HEK293T (cell line): ENCODE data around the gene GLB1L3.

Experiments
- CTCF ChIA-PET: fragments of 350-600 bp; formaldehyde crosslinking; extraction: SDS; loops from one replicate; lab custom pipeline; 2021; ENCODE audit warnings: antibody characterized with exemption, inconsistent platforms; lab: Yijun Ruan, JAX
- POLR2A ChIA-PET: fragments of 350-600 bp; formaldehyde crosslinking; extraction: SDS; loops from one replicate; lab custom pipeline; 2020; ENCODE audit warnings: antibody characterized with exemption, inconsistent platforms; lab: Yijun Ruan, JAX
- DNase-seq: peaks from one replicate; pipeline ENCODE4 v3.0.0; 2012; ENCODE audit warnings: mixed read lengths; ENCODE audit errors: extremely low spot score
- ARNT ChIP-seq: fragments of 450-650 bp; IDR thresholded peaks from 2 replicates; pipeline ENCODE4 v1.6.1; 2017; ENCODE audit warnings: mild to moderate bottlenecking
- BHLHE40 ChIP-seq: fragments of 450-650 bp; IDR thresholded peaks from 2 replicates; pipeline ENCODE4 v1.6.1; 2016; ENCODE audit warnings: mild to moderate bottlenecking, moderate library complexity, borderline replicate concordance
- CTBP1 ChIP-seq: fragments of 450-650 bp; IDR thresholded peaks from 2 replicates; pipeline ENCODE4 v1.6.1; 2016; ENCODE audit warnings: borderline replicate concordance
- ELF4 ChIP-seq: fragments of 450-650 bp; IDR thresholded peaks from 2 replicates; pipeline ENCODE4 v1.6.1; 2017; ENCODE audit warnings: antibody characterized with exemption
- FOXA1 ChIP-seq: fragments of 450-650 bp; IDR thresholded peaks from 2 replicates; pipeline ENCODE4 v1.6.1; 2016; ENCODE audit warnings: mild to moderate bottlenecking
- FOXK2 ChIP-seq: fragments of 450-650 bp; IDR thresholded peaks from 2 replicates; pipeline ENCODE4 v1.6.1; 2016; ENCODE audit warnings: mild to moderate bottlenecking
- FOXM1 ChIP-seq: fragments of 450-650 bp; IDR thresholded peaks from 2 replicates; pipeline ENCODE4 v1.6.1; 2017; ENCODE audit warnings: mild to moderate bottlenecking, borderline replicate concordance
- HDGF ChIP-seq: fragments of 450-650 bp; IDR thresholded peaks from 2 replicates; pipeline ENCODE4 v1.6.1; 2017; ENCODE audit warnings: antibody characterized with exemption, borderline replicate concordance
- L3MBTL2 ChIP-seq: fragments of 450-650 bp; conservative IDR thresholded peaks from 2 replicates; pipeline ENCODE4 v1.6.1; 2016; ENCODE audit warnings: mild to moderate bottlenecking
- LEF1 ChIP-seq: fragments of 450-650 bp; IDR thresholded peaks from 2 replicates; pipeline ENCODE4 v1.6.1; 2017; ENCODE audit warnings: mild to moderate bottlenecking, borderline replicate concordance
- NFRKB ChIP-seq: fragments of 450-650 bp; IDR thresholded peaks from 2 replicates; pipeline ENCODE4 v1.6.1; 2016; ENCODE audit warnings: mild to moderate bottlenecking, moderate library complexity
- SP1 ChIP-seq: fragments of 450-650 bp; IDR thresholded peaks from 2 replicates; pipeline ENCODE4 v1.6.1; 2017
- SUZ12 ChIP-seq: fragments of 450-650 bp; IDR thresholded peaks from 2 replicates; pipeline ENCODE4 v1.6.1; 2016; ENCODE audit warnings: mild to moderate bottlenecking
- TARDBP ChIP-seq: fragments of 450-650 bp; IDR thresholded peaks from 2 replicates; pipeline ENCODE4 v1.6.1; 2016
- ZNF384 ChIP-seq: fragments of 450-650 bp; IDR thresholded peaks from 2 replicates; pipeline ENCODE4 v1.6.1; 2016
- TF ChIP-seq, protein P1 (sequence below): fragments of 450-650 bp; IDR thresholded peaks from 2 replicates; pipeline ENCODE4 v1.6.1; 2016

Gene GLB1L3

DNA sequence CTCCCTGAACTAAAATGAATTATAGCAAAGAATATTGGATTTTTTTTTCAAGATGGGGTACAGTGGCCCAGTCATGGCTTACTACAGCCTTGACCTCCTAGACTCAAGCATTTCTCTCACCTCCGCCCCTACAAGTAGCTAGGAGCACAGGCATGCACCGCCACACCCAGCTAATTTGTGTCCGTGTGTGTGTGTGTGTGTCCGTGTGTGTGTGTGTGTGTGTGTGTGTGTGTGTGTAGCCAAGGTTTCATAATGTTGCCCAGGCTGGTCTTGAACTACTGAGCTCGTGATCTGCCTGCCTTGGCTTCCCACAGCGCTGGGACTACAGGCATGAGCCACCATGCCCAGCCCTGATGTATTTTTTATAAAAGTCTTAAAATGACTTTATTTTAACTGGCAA lies 35.6 kb upstream of the GLB1L3 start:
- POLR2A ChIA-PET = interaction anchor here (1.8 kb wide), 1 partner anchor 16 kb away, joined by 11 read pairs; the partner anchor contains the start of genes NCAPD3 and VPS26B
- no peak for TF ChIP-seq FOXK2
- TF ChIP-seq LEF1 = no peak
- no peak for DNase-seq
- CTCF ChIA-PET = no interaction called here

DNA sequence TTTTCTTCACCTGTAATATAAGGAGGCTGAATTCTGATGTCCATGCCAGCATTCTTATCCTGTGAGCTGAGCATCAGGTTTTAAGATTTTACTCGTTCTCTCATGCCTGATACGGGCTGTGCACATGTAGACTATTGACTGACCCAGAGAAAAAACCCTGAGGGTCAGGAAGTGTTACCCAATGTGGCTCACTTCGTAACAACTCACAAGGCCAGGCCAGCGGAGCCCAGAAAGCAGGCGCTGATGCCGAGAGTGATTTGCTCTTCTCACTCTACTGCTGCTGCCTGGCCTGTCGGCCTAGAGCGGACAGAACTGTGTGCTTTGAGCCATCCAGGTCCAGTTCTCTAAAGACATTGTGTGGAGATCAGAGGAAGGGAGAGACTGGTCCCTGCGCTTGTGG lies 33.8 kb upstream of the GLB1L3 start:
- POLR2A ChIA-PET = interaction anchor here (1.8 kb wide), 1 partner anchor 18 kb away, joined by 11 read pairs; the partner anchor contains the start of genes NCAPD3 and VPS26B
- DNase-seq = no peak
- CTCF ChIA-PET = no interaction called here
- TF ChIP-seq FOXA1 = no peak
- TF ChIP-seq SP1 = no peak
- no peak for TF ChIP-seq NFRKB
- TF ChIP-seq FOXM1 = no peak
- no peak for TF ChIP-seq LEF1
- no peak for TF ChIP-seq L3MBTL2
- TF ChIP-seq, protein P1, sequence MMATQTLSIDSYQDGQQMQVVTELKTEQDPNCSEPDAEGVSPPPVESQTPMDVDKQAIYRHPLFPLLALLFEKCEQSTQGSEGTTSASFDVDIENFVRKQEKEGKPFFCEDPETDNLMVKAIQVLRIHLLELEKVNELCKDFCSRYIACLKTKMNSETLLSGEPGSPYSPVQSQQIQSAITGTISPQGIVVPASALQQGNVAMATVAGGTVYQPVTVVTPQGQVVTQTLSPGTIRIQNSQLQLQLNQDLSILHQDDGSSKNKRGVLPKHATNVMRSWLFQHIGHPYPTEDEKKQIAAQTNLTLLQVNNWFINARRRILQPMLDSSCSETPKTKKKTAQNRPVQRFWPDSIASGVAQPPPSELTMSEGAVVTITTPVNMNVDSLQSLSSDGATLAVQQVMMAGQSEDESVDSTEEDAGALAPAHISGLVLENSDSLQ = no peak
- TF ChIP-seq ELF4 = no peak
- no peak for TF ChIP-seq TARDBP
- TF ChIP-seq ZNF384 = no peak
- no peak for TF ChIP-seq CTBP1
- no peak for TF ChIP-seq SUZ12
- TF ChIP-seq HDGF = no peak
- TF ChIP-seq BHLHE40 = no peak
- no peak for TF ChIP-seq FOXK2
- no peak for TF ChIP-seq ARNT

DNA sequence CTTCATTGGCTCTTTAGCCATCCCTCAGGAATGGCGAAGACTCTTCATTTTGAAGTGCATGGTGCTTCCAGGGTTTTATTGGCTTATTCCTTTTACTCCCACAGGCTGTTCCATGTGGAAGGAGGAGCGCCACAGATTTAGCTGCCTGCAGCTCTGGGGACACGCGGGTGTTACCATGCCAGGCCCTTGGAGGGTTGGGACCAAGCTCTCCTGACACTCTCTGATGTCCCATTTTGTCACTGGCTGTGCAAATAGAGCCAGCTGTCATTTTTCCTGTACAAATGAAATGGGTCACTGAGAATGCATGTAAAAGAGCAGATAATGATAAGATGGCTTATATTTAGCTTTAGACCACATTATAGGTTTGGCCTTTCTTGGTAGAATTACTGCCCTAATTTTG lies 32.3 kb upstream of the GLB1L3 start:
- no peak for DNase-seq
- ChIA-PET CTCF (interaction anchor here (1.5 kb wide), 1 partner anchor 19 kb away, joined by 4 read pairs; the partner anchor contains the start of gene VPS26B), POLR2A (interaction anchor here (1.2 to 1.8 kb wide), 2 partner anchors 9 to 19 kb away, joined by 5 to 8 read pairs; partner anchors contain the start of genes ACAD8, THYN1 and VPS26B)
- TF ChIP-seq ARNT = no peak

DNA sequence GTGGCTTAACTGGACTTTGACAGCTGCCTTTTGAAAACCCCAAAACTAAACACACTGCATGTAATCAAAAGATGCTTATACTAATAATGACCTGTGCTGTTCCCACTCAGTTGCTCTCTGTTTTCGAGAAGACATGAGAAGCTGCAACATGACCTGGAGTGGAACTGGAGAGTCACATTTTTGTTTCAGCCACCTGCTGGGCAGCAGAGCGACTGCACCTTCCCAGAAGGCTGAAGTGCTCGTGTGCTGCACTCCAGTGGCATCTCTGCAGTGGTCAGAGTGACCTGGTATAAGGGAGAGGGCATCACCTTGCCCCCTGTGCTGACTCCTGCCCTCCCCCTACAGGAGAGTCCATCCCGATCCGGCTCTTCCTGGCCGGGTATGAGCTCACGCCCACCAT lies 31.6 kb upstream of the GLB1L3 start:
- DNase-seq = peak; percentile 50
- ChIA-PET POLR2A (interaction anchor here (1.2 to 1.8 kb wide), 2 partner anchors 9 to 20 kb away, joined by 5 to 8 read pairs; partner anchors contain the start of genes ACAD8, THYN1 and VPS26B), CTCF (interaction anchor here (1.5 kb wide), 1 partner anchor 20 kb away, joined by 4 read pairs; the partner anchor contains the start of gene VPS26B)
- no peak for TF ChIP-seq ARNT
- TF ChIP-seq, protein P1 = no peak
- TF ChIP-seq ZNF384 = no peak
- no peak for TF ChIP-seq LEF1
- no peak for TF ChIP-seq BHLHE40
- TF ChIP-seq FOXA1 = no peak
- TF ChIP-seq SUZ12 = no peak
- TF ChIP-seq TARDBP = no peak
- no peak for TF ChIP-seq HDGF
- no peak for TF ChIP-seq FOXK2
- no peak for TF ChIP-seq ELF4
- TF ChIP-seq SP1 = no peak
- no peak for TF ChIP-seq FOXM1
- no peak for TF ChIP-seq CTBP1
- TF ChIP-seq L3MBTL2 = no peak
- TF ChIP-seq NFRKB = no peak

DNA sequence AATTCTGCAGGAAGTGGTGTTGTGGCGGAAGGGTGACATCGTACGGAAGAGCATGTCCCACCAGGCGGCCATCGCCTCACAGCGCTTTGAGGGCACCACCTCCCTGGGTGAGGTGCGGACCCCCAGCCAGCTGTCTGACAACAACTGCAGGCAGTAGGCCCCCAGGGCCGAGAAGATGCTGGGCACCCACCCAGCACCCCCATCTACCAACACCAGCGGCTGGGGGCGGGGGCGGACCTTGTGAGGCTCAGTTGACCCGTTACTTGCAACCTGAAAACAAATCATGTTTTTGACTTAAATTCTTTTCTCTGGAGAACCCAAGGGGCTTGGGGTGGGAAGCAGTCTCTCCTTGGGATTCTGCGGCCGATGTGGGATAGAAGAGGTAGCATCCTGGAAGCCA lies 30.7 kb upstream of the GLB1L3 start:
- POLR2A ChIA-PET = no interaction called here

DNA sequence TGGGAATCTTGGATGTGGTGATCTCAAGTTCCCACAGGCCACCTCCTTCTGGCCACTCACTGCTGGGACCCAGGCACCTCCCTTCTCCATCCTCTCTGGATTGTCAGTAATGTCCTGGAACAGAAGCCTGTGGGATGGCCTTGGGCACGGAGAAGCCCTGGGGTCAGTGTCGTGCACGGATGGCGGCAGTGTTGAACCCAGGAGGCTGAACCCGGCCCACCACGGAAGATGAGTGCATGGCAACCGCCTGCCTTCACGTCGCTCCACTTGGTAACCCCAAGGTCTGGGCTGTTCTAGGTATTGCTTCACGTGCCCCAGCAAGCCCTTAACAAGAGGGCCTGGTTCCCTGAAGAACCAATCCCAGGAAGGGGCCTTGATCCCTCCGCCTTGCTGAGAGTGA lies 30.1 kb upstream of the GLB1L3 start:
- TF ChIP-seq TARDBP = no peak
- no peak for TF ChIP-seq CTBP1
- POLR2A ChIA-PET = no interaction called here
- no peak for DNase-seq
- CTCF ChIA-PET = no interaction called here

More for the DNA sequence above, 30.7 kb upstream of the GLB1L3 start:
- no peak for DNase-seq
- CTCF ChIA-PET = no interaction called here
- TF ChIP-seq NFRKB (no peak), BHLHE40 (no peak), FOXK2 (no peak), ELF4 (no peak), SUZ12 (no peak), ARNT (no peak), L3MBTL2 (no peak), TARDBP (no peak), CTBP1 (no peak), FOXA1 (no peak), FOXM1 (no peak), ZNF384 (no peak), SP1 (no peak), HDGF (no peak)
- TF ChIP-seq, protein P1 = no peak

DNA sequence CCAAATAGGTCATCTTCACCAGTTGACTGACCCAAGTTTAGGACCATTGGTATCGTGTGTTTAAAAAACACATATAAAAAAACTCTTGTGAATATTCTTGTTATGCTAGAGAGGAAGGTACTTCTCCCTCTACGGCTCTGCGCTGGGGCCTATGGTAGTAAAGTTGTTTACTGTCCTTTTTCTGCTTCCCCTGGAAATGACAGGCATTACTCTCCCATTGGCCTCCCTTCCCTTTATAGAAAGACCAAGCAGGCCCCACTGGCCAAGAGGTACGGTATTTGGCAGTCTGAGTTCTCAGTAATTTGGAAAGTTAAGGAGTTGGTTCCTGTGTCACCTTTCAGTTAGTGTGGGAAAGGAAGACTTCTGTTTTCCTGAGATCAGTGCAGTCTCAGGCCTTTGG lies 29.5 kb upstream of the GLB1L3 start:
- POLR2A ChIA-PET = no interaction called here
- TF ChIP-seq ELF4 (no peak), BHLHE40 (no peak), CTBP1 (no peak), FOXA1 (no peak), ARNT (no peak), SP1 (no peak), FOXM1 (no peak), SUZ12 (no peak), HDGF (no peak), FOXK2 (no peak), L3MBTL2 (no peak), LEF1 (no peak), NFRKB (no peak)
- TF ChIP-seq, protein P1 = no peak
- CTCF ChIA-PET = no interaction called here
- no peak for DNase-seq
